SW 1271 (cell line): ENCODE data around the gene YIF1A.

ENCODE experiments used
- DNase-seq, 2 experiments: peaks; one replicate each; lab custom pipeline; 2025; lab: John Stamatoyannopoulos, UW

Gene YIF1A

GRCh38 chr11:66243782-66244535 lies 45.0 kb downstream of the YIF1A start:
- DNase-seq = no peak

DNA sequence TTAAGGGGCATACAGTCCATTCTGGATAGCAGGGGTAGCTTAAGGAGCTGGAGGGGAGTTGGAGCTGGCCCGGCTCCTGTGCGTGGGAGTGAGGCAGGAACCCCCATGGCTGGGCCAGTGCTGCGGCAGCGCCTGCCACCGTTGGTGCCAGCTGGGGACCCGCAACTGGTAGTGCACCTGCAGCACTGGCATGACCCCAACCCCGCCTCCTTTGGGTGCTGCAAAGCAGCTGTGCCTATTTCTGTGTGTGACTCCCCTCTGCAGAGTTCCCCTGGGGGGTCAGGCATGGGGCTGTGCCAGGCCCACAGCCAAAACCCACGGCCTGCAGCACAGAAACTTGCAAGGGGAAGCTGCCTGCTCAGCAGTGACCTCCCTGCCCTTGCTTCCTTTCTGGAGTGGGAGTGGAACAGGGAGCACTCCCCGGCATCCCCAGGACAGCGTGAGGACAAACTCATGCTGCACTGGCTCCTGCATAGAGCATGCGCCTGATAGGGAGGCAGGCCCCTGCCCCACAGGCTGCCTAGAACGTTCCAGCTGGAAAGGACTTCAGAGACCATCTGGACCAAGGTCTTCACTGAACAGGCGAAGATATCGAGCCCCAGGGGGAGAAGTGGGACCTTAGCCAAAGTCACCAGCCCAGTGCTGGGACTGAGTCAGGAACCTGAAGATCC lies 46.7 kb downstream of the YIF1A start:
- no peak for DNase-seq

- DNase-seq = no peak
These were observed 48.2 kb downstream of the YIF1A start for GRCh38 chr11:66240781-66241136.

GRCh38 chr11:66239998-66240780 lies 48.8 kb downstream of the YIF1A start:
- DNase-seq = no peak

- DNase-seq = no peak
These were observed 49.4 kb downstream of the YIF1A start for GRCh38 chr11:66239511-66239910.

- DNase-seq = no peak
These were observed 50.0 kb downstream of the YIF1A start for GRCh38 chr11:66238786-66239413.

DNA sequence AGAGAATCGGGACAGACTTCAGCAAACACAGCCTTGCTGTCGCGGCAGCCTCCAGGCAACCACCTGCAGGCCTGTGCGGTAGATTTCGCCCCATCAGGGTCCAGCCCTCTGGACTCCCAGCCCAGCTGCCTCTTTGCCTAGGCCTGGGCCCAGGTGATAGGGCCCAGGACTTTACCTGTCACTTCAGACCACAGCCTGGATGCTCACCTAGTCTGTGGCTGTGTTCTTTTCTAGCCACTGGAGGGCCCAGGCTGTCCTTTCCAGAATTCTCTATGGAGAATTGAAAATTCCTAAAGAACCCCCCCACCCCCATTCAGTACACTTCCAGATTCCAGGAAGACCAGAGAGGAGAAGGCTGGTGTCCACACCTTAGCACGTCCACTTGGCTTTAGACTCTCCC lies 51.1 kb downstream of the YIF1A start:
- DNase-seq = no peak

- no peak for DNase-seq
These were observed 53.8 kb downstream of the YIF1A start for GRCh38 chr11:66235141-66235540.
